ENCODE data around the gene CTNNBL1. TPM values are rescaled to one million over a fixed set of nuclear protein-coding genes. Genes with fewer than 3 reads are reported as not detected.

CTNNBL1 gene
- total and polyA plus RNA-seq, 2 experiments from 2014 or later = 36.3 to 68.7 TPM

GRCh38 chr20:37904008-37904642 lies 210.3 kb downstream of the CTNNBL1 start:
- Mint-ChIP-seq H3K27me3 (ENCODE audit: insufficient read depth, low read depth, poor library complexity) (peaks cover 38% of the 10 kb centered on the region), H3K4me3 (peak overlapping the region; percentile 71), H3K27ac (no peak overlapping the region), H3K4me1 (peaks cover 56% of the 10 kb centered on the region), H3K9me3 (no peaks in the 10 kb centered on the region; the same call in 2 of the 3 replicates), H3K36me3 (ENCODE audit: low read depth) (no peaks in the 10 kb centered on the region)
- Histone ChIP-seq H3F3A (replicated peaks; ENCODE audit: low read depth) (no peaks in the 10 kb centered on the region), H4K20me1 (replicated peaks; ENCODE audit: insufficient read depth) (no peaks in the 10 kb centered on the region; the same call in 1 of the 2 replicates), H3K4me3 (no peak overlapping the region), H3K4me2 (no peak overlapping the region), H3K4me1 (ENCODE audit: insufficient read depth) (peaks cover 16% of the 10 kb centered on the region), H3K36me3 (ENCODE audit: insufficient read depth) (no peaks in the 10 kb centered on the region), H3K79me2 (replicated peaks; ENCODE audit: insufficient read depth) (no peaks in the 10 kb centered on the region), H2AFZ (no peak overlapping the region), H3K27ac (ENCODE audit: low read depth) (no peak overlapping the region), H3K27me3 (ENCODE audit: insufficient read depth) (peaks cover 14% of the 10 kb centered on the region), H3K9me2 (ENCODE audit: insufficient read depth) (no peaks in the 10 kb centered on the region)
- TF ChIP-seq ZNF462 (CRISPR knock-in tag; IDR thresholded peaks at IDR 0.05) = no peak
- TF ChIP-seq REST (IDR thresholded peaks at IDR 0.05; ENCODE audit: unreplicated experiment) = no peak
- TF ChIP-seq ZNF114 (CRISPR knock-in tag; IDR thresholded peaks at IDR 0.05) = no peak
- TF ChIP-seq POLR2AphosphoS5 (IDR thresholded peaks at IDR 0.05; ENCODE audit: low read depth) = no peak
- TF ChIP-seq CREB1 (CRISPR knock-in tag; IDR thresholded peaks at IDR 0.05; ENCODE audit: low read depth) = no peak
- TF ChIP-seq ETS1 (IDR thresholded peaks at IDR 0.05) = no peak
- no peak for TF ChIP-seq CTCF (conservative IDR thresholded peaks at IDR 0.05; ENCODE audit: low read depth in 2 of 2)
- TF ChIP-seq EZH2phosphoT487 (IDR thresholded peaks at IDR 0.05; ENCODE audit: unreplicated experiment) = no peak
- no peak for TF ChIP-seq JUNB (IDR thresholded peaks at IDR 0.05; ENCODE audit: unreplicated experiment)
- TF ChIP-seq STAT1 (IDR thresholded peaks at IDR 0.05; ENCODE audit: unreplicated experiment) = no peak
- no peak for TF ChIP-seq NANOG (IDR thresholded peaks at IDR 0.05; ENCODE audit: borderline replicate concordance)
- no peak for TF ChIP-seq EZH2 (IDR thresholded peaks at IDR 0.05; ENCODE audit: low read depth, unreplicated experiment)
- no peak for TF ChIP-seq ZNF331 (CRISPR knock-in tag; IDR thresholded peaks at IDR 0.05; ENCODE audit: low read depth)
- no peak for DNase-seq (ENCODE audit: low spot score)
- ATAC-seq = no peak

Measured in GM23338 (cell line).